Uterus (tissue), 2 donors: ENCODE data around the gene ATP6V0B.

Experiments used
- CTCF ChIP-seq, 4 experiments: fragments of 200-600 bp in 2 of 4; fragments of 450-650 bp in 2 of 4; sonication (generic) in 2 of 4; IDR thresholded peaks; one replicate each; pipeline ENCODE4 v1.5.1; 2016 to 2019; ENCODE audit warnings: antibody characterized with exemption in 4 of 4, mild to moderate bottlenecking in 2 of 4, moderate library complexity in 1 of 4
- POLR2A ChIP-seq, 2 donors: fragments of 450-650 bp; IDR thresholded peaks; one replicate each; pipeline ENCODE4 v1.6.1; 2016; ENCODE audit warnings: antibody characterized with exemption in 2 of 2, mild to moderate bottlenecking in 1 of 2, moderate library complexity in 1 of 2

GRCh38 chr1:43958351-43959255 lies 16.2 kb upstream of the ATP6V0B start:
- TF ChIP-seq CTCF (IDR thresholded peaks at IDR 0.05) (no peak), POLR2A (IDR thresholded peaks at IDR 0.05) (no peak)
